ENCODE results near the gene SYCP2.
A peak's percentile ranks its signal among the peaks of the same experiment; 100 is the strongest.

The SYCP2 gene

DNA sequence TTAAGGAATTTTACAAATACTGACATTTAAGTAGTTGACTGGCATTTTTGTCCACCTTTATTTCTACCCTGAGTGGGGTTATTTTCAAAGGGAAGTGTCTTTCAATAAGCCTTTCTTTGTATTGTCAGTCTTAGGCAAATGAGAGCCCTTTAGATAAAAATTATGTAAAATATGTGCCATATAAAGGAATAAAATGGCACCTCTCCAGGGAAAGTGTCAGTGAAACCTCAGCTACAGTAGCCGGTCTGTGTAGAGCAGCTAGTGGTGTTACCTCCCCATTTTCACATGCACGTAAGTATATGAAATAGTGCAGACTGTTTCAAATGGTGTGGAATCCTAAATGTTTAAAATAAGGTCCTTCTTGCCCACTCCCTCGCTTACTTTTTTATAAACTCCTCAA lies 11.7 kb upstream of the SYCP2 start:
- DNase-seq: peak; percentile 44

DNA sequence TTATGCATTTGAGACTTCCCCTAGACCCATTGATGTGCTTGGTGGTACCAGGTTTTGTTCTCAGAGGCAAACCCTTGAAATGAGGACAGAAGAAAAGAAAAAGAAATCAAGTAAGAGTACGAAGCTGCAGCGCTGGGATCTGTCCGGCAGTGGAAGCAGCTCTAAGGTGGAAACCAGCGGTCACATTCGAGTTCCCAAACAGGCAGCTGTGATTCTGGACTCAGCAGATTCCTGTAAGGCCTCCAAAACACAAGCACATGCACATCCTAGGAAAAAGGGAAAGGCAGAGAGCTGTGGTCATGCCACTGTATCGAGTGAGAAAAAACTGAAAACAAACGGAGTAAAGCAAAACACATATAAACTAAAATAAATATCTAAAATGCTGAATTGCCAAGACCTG lies 11.3 kb upstream of the SYCP2 start:
- DNase-seq: no peak

DNA sequence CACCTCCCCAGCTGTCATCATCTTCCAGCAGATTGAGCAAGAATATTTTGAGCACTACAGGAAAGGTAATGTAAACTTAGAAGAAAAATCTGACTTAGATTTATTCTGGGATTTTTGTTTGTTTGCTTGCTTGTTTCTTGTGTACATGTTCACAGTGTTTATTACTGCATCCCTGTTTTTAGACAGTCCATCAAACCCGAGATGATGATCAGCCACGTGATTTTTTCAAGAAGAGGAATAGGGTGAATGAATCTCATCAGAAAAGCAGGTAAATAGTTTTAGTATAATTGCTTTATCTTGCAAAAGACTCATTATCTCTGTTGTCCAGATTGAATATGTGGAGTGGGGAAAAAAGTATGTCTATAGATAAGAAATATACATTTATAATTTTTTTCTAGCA lies 8.8 kb upstream of the SYCP2 start:
- no peak for DNase-seq

DNA sequence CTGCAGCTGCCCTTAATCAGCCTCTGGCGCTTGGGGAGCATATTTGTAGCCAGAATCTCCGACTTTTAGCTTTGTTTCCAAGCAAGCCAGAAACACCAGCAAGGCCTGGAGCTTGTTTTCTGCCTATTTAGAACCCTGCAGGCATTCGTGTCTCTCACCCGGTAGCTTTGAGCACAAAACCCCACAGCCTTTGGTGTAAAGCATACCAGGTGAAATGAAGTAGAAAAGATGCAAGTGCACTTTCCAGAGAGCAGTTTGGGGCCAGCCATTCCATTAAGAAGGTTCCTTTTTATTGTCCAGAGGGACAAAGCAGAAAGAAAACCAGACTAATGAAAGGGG lies 7.5 kb upstream of the SYCP2 start:
- DNase-seq: no peak

DNA sequence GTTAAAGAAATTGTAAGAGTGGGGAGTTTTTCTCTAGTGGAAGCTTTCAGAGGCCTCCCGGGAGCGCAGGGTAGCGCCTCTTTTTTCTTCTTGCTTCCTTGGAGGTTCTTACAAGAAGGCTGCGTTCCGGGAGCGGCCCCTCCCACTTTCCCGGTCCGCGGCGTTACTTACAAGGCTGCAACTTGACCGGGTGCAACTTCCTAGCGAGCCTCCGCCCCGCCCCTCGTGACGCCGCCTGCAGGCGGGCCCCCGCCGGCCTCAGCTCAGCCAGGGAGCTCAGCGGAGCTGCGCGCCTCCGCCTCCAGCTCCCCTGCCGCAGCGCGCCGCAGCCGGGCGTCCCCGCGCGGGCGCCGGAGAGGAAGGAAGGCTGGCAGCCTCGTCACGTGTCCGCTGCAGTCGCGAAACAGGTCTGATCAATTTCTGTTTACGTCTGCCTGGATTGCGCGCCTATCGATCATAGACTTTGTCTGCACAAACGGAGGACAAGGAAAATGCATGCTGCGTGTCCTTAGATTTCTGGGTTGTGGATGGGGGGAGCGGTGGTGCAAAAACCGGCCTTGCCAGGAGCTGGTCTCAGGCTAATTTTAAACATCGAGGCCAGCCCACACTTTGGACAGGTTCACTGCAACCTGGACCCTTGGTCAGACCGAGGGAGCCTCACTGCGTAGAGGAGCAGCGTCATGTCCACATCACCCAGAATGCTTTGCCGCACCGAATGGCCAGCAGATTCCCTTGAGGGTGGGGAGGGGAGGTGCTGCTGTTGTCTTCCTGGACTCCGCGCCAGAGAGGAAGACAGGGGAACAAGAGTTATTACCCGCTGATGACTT lies 6.9 kb upstream of the SYCP2 start, which contains the start of the genes FAM217B and PPP1R3D:
FAM217B (plus strand) TSS at position 261 of the 827 bp plus-strand sequence. CDS start 3,555 bp downstream, outside the sequence.
PPP1R3D (minus strand) TSS at position 177 of the 827 bp plus-strand sequence. CDS start 374 bp downstream, outside the sequence.
- peak; percentile 95 for DNase-seq

DNA sequence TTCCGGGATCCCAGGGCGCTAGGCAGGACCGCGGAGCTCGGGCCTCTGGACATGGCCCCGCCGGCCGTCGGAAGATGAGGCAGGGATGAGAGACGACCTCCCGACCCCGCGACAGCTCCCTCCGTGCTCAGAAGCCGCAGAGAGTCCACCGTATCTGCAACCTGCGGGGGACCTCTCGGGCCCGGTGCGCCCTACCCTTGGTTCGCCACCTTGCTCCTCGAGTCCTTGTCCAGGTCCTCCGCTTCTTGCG lies 6.4 kb upstream of the SYCP2 start:
- DNase-seq: no peak

DNA sequence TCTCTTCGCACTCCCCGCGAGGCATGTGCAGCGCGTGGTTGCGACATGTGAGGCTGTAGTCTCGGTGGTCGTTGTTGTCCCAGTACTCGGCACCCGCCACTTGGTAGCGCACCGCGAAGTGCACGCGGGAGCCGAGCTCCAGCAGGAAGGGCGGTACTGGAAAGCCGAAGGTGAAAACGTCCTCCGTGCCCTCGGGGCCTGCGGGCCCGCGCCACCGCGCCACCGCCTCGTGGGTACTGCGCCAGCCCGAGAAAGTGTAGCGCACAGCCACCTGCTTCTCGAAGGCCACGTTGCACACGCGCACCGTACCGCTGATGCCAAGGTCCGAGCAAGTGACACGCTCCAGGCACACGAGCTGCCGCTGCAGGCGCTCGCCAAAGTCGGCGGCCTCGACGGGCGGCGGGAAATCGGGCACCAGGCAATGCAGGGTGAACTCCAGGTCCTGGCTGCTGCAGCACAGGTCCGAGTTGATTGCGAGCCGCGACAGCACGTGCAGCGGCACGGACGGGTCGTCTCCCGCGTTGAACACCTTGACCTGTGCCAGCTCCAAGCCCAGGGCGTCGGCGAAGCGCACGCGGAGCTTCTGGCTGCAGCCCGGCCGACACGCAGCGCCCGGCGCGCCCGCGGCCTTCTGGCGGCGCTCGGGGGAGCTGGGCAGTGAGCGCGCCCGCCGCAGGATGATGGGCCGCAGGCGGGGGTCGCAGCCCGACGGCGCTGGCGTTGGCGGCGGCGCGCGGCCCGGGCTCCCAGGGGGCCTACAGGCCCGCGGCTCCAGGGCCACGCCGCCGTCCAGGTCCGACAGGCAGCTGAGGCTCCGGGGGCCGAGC lies 5.8 kb upstream of the SYCP2 start:
- DNase-seq: no peak

DNA sequence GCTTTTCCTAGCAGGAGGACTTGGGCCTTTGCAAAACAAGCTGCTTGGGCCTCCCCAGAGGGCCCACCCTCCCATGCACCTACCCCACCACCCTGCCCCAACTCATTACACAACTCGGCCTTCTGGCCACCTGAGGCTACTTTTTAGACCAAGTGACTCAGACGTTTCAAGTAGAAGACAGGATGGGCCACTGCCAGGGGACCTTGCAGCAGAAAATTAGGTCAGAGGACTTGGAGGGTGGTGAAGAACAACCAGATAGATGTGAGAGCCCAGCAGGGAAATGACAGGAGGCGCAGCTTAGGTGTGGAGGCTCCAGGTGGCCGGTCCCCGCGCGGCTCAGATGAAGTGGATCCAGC lies 5.2 kb upstream of the SYCP2 start:
- DNase-seq: no peak

DNA sequence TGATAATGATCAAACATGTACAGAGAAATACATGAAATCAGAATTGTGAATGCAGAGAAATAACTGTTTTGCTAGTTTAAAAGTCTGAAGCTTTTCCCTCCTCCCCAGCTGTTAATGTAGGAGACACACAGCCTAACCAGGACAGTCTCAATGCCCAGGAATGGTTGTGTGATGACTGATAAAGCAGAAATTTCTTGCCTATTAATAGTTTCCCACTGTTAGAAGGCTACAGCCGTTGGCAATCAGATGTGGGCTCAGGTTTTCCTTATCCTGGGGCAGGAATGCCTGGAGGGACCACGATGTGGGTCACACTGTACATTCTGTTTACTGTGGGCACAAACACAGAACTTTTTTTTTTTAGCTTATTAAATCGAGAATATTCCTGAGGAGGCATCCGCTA lies 4.8 kb upstream of the SYCP2 start:
- peak; percentile 62 for DNase-seq

DNA sequence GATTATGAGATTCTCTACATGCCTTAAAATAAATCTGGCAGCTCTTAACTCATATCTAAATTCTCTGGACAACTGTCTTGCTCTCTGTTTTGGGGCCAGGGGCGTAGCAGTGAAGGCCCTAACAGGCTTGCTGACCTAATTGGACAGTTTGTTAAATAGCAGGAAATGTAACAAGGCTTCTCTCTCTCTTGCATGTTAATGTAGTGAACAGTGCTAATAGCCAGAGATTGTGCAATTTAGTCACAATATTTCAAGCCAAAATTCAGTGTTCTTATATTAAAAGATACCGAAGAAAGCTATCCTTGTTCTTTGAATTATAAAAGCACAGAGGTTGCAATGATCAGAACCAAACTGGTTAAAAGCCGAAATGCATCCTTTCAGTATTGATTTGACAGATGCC lies 3.7 kb upstream of the SYCP2 start:
- no peak for DNase-seq

DNA sequence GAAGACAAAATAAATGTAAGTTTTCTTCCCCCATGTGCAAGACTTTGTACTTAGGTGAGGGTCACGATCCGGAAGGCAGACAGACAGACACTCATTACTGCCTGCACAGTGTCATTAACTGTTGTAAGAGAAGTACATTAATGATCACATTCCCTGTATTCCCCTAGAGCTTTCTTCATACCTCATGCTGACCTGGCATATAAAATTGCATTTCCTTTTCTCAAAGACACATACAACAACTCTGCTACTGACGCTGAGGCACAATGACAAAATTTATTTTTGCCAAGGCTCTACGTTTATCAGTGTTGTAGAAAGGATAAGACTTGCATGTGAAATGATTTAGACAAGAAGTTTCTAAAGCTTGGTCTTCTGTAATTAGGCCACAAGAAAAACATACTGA lies 3.0 kb upstream of the SYCP2 start:
- DNase-seq: no peak

DNA sequence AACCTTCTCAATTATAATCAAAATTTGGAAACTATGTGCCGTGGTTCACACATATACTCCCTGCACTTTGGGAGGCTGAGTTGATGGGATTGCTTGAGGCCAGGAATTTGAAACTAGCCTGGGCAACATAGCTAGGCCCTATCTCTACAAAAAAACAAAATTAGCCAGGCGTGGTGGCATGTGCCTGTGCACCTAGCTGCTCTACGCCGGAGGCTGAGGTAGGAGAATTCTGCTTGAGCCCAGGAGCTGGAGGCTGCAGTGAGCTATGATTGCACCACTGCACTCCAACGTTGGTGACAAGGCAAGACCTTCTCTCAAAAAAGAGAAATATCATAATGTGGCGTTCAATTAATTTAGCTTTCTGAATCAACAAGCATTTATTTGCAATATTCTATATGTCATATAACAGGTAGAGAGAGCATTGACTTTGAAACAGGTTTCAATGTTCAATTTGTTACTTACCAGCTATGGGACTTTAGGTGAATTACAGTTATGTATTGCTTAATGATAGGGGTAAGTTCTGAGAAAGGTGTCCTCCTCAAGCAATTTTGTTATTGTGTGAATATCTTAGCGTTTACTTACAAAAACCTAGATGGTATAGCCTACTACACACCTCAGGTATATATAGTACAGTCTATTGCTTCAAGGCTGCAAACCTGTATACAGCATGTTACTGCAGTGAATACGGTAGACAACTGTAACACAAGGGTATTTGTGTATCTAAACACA lies 2.2 kb upstream of the SYCP2 start:
- DNase-seq: no peak

DNA sequence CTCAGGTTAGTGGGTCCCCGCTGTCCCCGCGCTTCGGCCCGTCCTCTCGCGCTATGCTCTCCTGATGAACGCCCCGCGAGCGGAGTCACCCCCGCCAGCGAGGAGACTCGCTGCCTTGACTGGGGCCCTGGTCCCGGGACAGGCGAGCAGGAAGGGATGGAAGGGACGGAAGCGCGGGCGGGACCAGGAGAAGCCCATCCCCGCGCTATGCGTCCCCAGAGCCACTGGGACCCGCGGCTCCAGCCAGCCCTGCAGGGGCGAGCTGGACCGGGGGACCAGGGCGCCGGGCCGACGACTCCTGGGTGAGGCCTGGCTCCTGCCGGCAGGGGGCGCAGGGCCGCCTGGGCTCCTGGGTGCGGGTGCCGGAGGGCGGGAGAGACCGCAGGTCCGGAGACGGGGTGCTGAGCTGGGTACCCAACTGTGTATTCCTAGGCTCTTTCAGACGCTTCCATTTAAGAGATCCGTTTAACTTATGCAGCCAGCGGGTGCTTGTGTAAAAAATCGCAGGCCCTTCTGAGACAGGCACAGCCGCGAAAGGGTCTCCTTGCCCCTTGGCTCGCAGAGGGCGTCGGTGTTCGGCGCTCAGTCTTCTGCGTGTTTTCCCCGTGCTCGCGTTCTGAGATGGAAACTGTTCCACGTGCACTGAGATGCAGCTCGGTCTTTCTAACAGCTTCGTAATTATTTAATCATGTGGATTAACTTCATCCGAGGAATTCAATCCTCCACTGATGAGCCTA lies 580 bp upstream of the SYCP2 start:
- peak; percentile 74 for DNase-seq

DNA sequence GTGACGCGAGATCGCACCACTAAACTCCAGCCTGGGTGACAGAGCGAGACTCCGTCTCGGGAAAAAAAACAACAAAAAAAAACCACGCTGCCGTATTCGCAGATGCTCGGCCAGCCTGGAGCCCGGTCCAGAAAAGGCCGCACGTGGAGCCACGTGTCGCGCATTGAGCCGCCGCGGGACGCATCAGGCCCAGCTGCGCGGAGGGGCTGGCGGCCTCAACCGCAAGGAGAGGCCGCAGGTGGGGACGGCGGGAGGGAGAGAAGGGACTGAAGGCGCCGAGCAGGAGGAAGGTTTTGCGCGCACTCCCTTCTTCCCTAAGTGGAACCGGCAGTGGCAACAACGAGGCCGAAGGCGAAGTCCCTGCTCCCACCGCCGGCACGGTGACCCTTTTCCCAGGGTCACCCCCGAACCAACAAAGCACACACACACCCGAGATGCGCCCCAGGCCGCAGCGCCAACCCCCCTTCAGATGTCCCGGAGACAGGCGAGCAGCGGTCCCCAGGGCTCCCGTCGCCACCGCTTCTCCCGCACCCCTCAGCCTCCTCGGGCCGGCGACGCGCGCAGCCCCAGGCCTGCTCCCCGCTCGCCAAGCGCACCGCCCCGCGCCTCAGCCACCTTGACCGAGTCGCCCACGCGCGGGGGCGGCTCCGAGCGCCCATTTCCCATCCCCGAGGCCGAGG lies 681 bp downstream of the SYCP2 start:
- DNase-seq: no peak

DNA sequence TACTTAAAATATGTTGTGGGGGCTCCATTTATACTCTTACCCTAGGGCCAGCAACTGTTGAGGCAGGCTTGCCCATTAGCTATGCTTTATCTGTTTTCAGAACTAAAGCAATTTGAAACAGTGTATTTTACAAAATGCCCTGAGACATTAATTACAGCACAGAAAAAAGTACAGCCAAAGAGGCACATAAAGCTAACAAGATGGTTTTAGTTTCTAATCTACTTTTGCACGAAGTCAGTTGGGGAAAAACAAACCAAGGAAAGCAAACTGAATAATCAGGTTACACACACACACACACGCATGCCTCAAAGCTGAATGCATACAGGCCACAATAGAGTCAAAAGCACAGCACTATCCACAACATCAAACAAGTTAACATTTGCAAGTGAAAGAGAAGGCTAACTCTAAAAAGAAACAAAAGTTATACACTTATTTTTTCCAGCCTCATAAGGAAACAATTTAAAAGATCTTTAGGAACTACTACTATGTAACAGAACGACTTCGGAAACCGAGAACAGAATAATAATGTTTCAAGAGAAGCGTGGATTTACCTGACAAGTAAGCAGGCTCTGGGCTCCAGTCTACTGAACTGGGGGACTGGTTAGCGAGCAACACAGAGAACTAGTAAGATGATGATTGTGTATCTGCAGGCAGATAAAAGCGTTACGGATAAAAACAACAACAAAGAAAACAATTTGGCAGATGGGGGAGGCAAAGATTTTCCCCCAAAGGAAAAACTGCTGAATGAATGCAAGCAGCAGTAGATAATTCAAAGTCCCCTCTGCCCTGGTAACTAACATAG lies 1.7 kb downstream of the SYCP2 start:
- no peak for DNase-seq

DNA sequence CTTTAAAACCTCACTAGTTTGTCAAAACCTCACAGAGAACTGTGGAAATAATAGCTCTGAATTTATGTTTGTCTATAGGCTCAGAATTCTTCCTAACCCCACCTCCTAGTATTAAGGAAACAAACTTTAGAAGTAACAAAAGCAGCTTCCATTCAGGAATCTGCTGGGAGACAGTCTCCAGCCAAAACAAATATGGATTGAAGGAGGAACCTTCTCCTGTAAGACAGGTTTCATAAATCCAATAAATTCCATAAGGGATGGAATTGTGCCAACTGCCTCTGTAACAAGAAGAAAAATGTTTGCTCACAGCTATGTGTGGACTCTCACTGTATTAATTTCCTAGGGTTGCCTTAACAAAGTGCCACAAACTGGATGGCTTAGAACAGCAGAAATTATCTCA lies 7.5 kb downstream of the SYCP2 start:
- DNase-seq: peak; percentile 38

DNA sequence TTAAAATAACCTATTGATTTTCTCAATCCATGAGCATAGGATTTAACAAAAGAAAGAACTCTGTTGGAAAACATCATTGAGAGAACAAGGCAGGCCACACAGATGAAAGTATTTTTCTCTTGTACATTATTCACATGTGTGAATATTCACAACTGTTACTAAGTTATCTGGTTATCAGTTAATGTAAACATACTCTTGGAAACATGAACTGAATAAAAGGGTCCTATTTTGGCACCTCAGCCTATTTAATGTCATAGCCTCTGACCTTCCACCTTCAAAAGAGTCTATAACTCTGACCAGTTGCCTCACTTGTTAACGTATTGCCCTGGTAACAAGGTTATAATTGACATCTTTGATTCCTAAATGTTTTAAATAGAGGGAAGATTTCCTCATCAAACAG lies 8.1 kb downstream of the SYCP2 start:
- no peak for DNase-seq

DNA sequence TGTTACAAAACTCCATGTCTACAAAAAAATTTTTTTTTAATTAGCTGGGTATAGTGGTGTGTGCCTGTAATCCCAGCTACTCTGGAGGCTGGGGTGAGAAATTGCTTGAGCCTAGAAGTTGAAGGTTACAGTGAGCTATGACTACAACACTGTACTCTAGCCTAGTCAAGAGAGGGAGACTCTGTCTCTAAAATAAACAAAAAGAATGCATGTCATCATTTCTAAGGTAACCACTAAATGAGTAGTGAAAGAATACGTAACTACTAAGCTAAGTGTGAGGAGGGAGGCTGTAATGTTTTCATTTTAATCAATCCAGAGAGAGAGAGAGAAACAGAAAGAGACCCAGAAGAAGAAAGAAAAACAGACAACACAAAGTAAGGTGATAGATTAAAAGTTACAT lies 9.9 kb downstream of the SYCP2 start:
- DNase-seq: no peak

DNA sequence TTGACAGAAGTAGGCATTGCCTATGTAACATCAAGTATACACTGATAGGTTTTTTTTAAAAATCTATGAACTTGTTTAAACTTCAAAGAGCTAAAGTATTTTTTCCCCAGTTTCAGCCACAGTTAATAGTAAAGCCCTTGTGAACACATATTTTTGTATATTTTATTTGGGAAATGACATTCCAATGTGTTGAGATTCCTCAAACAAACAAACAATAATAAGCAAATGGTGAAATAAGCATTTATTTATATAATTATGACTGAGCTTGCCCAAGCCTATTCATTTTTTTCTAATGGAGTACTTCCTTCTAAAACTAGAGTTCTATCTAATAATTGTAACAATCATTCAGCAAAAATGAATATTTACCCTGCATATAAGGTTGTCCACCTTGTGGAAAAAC lies 12.5 kb downstream of the SYCP2 start:
- DNase-seq: no peak

DNA sequence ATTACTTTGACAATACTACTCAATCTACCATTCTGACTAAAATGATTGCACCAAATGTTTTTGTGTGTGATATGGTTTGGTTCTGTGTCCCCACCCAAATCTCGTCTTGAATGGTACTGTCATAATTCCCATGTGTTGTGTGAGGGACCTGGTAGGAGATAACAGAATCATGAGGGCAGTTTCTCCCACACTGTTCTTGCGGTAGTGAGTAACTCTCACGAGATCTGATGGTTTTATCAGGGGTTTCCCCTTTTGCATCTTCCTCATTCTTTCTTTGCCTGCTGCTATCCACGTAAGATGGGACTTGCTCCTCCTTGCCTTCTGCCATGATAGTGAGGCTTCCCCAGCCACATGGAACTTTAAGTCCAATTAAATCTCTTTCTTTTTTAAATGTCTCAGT lies 20.8 kb downstream of the SYCP2 start:
- no peak for DNase-seq

DNA sequence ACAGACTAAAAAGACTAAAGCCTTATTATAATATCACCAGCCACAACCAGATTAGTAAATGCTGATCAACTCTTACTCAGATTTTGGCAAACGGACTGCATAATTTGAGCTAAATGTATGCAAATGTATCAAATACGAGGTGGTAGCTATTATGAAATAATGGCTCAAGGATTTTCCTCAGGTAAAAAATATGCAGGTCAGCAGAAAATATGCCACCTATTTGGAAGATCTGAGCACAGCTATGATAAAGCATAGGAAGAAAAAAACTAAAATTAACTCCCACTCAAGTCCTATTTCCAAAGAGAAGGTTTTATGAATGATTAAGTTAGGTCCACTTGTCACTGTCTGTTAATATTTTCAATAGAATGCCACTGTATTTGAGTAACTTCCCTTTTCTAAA lies 22.4 kb downstream of the SYCP2 start:
- no peak for DNase-seq

All from fibroblast of skin of scalp (primary cell).